HK-2 (cell line): ENCODE data around the gene ATP1A1.

ENCODE experiments used
- DNase-seq: peaks from one replicate; pipeline ENCODE4 v3.0.0-alpha.2; 2018; ENCODE audit not compliant: unreplicated experiment

ATP1A1 gene

DNA sequence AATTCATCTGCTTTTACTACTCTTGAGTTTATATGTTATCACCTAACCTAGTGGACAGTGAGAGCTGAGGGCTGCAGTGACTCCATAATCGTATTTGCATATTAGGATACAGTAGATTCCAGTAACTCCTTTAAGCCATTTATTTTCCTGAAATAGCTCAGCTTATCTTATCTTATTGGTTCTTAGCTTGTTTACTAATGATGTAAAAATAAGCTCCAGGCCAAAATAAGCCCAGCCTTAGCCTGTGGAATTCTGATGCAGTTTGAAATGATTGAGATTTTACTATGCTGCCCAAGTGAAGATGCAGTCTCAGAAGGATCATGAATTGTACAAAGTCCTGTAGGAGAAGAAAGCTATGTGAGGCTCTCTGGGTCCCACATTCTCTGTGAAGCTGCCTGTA is 18.1 kb downstream of the ATP1A1 start:
- no peak for DNase-seq

DNA sequence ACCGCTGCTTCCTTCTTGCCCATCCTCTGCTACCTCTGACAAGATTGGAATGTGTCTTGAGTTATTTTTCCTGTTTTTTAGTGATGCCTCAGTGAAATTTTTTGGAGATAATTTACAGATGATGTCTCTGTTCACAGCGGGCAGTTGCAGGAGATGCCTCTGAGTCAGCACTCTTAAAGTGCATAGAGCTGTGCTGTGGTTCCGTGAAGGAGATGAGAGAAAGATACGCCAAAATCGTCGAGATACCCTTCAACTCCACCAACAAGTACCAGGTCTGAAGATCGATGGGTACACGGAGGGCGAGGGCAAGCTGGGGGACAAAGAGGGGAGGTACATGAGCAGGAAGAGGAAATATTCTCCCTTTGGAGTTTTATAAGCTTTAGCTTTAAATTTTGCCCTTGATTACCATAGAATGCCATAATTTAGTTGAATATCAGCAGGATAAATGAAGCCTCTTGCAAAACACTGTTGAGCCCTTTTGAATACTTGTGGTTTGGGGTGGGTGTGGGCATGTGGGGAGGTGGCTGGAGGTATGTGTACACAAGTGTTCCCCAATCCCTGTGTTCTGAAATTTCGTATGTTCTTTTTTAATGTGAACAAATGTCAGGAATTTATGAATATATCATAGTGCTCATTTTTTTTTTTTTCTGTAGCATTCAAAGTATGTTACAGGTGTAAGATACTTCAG is 19.8 kb downstream of the ATP1A1 start:
- DNase-seq = no peak

DNA sequence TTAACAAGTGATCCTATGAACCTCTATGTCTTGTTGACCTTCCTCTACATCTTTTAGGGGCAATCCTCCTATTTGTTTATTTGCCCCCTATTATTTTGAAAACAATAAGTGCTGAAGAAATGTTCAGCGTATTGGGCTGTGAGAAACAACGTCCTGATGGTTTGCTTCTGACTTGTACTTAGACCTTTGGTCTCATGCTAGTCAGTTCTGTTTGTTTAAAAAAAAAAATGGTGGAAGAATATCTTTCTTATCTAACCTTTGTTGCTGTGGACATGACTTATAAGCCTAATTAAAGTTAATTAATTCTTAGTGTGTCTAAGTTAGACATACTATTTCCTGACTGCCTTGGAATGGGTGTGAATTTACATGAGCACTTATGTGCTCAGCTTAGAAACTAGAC is 20.7 kb downstream of the ATP1A1 start:
- no peak for DNase-seq

DNA sequence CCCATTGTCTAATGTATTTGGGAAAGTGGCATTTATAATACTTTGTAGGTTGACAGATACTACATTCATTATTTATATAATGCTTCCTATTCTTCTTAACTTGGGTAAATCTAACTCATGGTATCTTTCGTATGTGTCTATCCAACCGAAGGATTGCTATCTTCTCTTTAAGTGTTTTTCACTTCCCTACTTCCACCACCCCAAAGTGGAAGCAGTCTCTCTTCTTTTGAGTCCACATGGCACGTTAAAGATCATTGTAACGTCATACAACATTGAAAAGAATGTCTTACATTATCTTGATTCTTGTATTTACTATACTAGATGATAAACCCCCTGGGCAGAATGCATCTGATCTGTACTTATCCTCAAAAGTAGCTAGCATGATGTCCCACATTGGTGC is 21.2 kb downstream of the ATP1A1 start:
- no peak for DNase-seq

DNA sequence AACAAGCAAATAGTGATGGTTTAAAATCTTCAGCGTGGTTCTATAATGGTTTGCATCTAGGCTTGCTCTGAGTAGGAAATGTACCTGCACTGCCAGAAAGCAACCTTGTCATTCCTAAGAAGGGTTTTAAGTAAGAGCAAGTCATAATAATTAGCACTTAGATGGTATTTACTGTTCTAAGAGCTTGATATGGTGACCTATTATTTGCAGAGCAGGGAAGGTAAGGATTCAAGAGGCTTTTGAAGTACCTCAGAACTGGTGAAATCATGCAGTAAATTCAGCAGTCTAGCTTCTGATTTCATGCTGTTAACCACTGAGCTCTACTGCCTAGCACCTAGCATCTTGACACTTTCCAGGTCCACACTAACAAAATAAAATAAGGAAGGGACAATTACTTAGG is 23.7 kb downstream of the ATP1A1 start:
- no peak for DNase-seq

DNA sequence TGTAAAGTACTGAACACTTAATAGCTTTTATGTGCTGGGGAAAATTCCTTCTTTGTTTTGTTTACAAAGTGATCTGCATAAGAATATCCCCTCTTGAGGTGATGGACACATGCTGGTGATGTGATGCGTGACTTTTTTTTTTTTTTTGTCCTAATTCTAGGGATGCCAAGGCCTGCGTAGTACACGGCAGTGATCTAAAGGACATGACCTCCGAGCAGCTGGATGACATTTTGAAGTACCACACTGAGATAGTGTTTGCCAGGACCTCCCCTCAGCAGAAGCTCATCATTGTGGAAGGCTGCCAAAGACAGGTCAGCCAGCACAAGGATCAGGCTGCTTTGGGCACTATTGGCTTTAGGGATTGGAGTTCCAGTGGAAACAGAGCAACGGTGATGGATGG is 24.7 kb downstream of the ATP1A1 start:
- no peak for DNase-seq

DNA sequence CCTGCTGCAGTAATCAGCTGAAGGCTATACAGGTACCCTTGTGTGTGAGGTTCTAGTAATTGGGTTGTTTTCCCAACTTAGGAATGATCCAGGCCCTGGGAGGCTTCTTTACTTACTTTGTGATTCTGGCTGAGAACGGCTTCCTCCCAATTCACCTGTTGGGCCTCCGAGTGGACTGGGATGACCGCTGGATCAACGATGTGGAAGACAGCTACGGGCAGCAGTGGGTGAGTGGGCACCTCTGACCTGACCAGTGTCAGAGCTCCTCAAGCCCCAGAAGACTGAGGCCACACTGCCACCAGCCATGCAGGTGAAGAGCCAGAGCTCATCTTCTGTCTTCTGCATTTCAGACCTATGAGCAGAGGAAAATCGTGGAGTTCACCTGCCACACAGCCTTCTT is 27.7 kb downstream of the ATP1A1 start:
- DNase-seq = no peak

DNA sequence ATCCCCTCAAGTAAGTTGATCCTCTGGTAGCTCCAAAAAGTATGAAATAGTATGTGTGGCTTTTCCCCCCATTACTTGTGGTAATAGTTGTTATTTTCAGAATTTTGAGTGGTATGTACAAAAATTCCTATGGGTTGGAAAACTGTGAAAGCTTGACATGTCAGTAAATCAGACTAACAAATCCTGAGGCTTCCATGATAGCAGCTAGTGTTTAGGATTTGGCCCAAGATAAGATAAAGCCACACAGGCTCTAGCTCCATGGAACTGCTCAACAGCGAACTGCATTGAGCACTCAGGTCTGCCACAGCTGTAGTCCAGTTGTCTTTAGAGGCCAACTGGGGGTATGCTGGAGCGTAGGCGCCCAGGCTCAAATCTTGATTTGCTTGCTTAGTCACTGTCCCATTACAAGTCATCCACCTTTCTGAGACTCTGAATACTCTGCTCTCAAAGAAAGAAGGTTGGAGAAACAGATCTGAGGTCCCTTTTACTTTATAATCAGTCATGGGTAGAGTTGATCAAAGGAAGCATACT is 28.7 kb downstream of the ATP1A1 start:
- DNase-seq = no peak

DNA sequence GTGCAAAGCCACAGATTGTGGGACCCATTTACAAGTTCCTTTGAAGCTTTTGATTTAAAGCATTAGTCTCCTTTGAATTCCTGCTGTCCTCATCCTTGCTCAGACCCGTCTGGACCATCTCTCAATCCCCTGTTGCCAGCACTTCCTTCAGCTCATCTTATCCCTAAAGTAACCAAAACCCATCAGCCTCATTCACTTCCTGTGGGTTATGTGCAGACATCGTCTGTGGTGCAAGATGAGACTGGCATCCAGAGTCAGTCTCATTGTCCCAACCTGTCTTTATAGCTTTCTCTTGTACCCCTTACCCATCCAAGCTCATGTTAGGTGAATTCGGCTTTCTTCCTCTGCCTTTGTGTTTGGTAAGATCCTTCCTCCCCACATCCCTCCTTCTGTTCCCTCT is 29.3 kb downstream of the ATP1A1 start:
- DNase-seq = no peak

DNA sequence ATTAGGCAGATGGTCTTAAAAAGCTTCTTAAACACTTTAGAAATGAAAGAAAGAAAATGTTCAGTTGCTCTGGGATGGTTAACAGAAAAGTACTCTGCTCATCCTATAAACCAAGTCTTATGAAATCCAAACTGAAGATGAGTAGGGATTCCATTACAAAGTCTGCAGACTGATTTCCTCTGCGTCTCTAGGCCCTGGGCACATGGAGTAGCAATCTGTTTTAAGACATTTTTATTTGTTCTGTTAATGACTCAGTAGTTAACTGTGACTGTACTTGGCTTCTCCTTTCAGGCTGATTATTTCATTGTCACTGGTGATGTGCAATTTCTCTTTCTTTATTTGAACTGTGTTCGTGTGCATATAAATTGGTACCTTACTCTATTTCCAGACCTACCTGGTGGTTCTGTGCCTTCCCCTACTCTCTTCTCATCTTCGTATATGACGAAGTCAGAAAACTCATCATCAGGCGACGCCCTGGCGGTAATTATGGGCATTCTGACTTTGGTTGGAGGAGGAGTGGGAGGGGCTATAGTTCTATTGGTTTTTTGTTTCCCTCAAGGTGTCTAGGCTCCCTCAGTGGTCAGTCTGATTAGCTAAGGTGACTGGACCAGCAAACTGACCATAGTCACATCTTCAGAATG is 30.6 kb downstream of the ATP1A1 start:
- DNase-seq = no peak

DNA sequence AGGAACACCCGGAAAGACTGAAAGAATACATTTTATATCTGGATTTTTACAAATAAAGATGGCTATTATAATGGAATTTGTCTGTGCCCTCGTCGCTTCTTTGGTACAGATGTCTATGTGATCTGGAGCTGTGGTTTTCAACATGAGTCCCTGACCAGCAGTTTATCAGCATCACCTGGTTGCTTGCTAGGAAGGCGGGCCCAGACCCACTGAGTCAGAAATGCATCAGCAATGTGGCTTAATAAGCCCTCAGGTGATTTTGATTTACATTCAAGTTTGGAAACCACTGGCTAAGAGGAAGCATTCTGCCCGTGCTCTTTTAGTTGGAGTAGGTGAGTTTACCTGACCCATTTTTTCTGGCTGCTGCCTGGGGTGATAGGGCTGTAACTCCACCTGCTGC is 31.7 kb downstream of the ATP1A1 start:
- DNase-seq = no peak

DNA sequence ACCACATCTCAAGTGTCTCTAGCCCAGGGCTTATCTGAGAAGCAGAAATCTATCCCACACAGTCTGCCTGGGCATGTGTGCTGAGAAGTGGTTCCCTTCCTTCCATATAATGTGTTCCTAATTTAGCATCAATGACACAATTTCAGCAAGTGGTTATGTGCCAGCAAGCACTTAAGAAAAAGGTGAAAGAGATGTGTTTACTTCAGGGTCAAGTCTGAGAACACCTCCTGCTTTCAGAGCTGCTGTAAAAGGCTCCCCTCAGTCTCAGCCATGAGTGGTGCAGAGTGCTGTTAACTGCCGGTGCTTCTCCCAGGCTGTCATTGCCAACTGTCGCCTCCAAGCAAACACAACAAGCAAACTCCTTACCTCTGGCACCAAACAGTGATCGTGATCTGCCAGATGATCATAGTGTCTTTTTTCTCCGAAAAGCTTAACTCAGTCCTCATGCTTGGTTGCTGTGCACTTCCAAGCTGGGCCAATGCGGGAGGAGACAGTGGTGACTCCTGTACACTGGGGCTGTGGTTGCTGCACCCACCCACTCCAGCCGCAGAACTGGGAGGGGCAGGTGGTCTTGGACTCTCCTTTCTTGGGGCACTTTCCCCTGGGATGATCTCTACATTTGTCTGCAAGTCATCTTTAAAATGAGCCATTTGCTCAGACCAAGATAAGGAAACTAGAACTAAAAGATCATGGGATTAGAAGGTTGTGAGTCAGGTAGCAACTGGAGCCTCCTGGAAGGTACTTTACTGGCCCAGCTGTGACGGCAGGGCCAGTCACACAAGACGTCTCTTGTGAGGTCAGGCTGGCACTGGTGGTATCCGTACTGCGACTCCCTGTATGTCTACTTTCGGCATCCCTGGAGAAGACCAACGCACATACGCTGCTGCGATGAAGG is 32.4 kb downstream of the ATP1A1 start:
- DNase-seq = no peak

DNA sequence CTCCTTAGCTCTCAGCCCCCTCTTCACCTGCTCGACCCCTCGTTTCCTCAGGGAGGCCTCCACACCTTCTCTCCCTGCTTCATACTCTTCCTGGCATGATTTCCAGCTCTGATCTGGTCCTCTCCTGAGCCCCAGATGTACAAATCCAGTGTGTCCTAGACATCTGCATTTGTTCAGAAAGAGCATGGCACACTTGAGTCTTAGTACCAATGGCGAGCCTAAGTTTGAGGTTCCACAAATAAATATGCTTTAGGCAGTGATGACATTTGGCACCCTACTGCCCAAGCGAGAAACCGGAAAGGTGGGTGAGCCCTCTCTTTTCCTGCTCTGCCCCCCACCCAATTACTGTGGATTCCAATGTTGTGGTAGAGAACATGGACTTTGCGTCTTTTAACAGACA is 34.0 kb downstream of the ATP1A1 start:
- no peak for DNase-seq

DNA sequence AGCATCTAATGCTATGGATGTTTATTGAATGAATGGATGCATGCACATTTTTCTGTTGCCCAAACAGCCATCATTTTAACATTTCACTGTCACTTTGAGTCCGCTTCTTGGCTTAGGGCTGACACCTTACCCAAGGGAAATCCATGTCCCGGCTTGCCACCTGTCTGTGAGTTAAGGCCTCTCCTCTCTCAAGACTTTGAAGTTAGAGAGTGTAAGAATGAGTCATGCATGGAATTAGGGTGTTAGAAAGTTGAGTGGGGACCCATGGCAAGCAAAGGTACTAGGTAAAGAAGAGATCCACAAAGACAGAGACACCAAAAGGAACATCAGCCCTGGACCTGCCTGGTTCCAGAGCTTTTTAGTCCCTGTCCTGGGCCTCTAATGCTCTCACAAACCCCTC is 35.1 kb downstream of the ATP1A1 start:
- no peak for DNase-seq

DNA sequence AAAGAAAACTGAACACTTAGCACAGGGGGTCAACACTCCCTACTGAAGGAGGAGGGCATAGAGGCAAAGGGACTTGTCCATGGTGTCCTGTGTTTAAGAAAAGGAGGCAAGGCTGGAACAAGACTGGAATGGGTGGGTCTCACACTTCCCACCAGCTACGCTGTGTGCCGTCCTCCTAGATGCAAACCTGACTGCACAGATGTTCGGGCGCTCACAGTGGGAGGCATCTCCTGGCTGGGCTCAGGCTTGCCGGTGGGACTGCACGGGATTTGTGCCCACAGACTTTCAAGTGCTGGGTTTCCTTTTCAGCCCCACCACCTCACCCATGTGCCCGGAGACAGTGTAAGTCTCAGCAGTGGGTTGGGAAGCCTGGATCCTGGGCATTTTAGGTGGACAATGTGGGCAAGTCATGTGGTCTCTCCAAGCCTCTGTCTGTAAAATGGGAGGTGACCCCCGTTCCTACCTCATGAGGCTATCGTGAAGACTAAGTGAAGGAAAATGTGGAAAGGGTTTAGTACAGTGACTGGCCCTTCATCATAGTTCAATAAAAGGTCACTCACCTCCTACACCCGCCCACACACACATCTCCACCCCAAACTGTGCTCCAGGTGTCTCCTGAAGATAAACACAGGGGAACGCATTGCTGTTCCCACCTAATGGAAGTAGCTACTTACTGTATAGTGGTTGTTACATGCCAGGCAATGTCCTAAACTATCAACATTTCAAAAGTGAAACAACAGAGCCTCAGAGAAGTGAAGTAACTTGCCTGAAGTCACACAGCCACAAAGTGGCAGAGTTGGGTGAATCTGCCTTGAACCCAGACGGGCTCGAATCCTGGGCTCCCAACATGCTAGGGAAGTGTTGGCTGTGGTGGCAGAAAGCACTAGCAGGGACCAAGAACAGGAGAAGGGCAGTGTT is 36.0 kb downstream of the ATP1A1 start:
- DNase-seq = no peak

DNA sequence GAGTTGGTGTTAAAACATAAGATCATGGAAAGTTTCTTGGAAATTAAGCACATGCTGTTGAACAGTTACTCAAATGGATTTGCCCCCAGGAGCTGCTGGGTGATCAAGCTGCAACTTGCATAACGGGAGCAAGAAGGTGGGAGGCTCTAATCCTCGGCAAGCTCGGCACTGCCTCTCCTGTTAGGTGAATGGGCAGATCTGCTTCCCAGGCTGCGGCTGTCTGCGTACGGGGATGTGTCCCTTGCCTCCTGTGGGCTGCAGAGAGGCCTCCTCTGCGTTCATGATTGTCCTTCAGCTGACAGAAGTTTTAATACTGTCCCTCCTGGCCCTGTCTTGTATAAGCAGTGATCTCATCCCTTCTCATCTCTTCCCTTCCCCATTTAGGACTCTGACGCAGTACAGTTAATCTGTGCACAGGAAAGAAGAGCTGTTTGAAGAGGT is 36.7 kb downstream of the ATP1A1 start:
- no peak for DNase-seq

DNA sequence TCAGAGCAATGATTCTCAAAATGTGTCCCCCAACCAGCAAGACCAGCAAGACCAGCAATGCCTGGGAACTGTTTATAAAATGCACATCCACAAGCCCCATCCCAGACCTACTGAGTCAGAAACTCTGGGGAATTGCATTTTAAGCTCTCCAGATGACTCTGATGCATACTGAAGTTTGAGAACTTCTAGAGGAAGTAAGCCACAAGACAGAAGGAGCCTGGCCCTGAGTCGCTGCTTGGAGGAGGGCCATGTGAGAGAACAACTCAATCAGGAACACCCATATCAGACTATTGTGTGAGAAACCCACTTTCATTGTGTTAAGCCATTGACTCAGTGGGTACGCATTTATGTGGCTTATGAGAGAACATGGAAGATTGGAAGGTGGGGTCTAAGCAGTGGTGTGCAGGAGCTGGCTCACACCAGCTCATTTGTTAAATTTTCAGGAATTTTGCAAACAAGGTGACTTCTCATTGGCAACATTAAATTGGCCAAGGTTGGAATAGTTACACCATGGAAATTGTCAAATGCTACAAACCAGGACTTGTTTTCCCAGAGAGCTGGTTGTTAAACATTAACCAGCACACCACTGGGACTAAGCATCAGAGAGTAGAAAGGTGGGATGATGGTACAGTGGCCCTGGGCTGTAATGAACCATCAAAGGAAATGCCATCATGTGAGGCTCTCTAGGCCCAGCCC is 38.9 kb downstream of the ATP1A1 start:
- no peak for DNase-seq

DNA sequence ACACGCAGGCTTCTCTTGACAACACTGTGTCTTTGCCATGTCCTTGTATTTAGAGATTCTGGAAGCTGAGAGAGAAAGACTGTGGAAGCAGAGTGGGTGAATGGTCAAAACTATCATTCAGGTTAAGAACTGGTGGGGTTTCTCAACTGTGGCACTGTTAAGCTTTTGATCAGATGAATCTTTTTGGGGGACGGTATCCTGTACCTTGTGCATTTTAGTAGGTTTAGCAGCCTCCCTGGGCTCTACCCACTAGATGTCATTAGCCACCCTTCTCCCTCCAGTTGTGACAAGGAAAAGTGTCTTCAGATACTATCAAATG is 39.4 kb downstream of the ATP1A1 start:
- DNase-seq = no peak

DNA sequence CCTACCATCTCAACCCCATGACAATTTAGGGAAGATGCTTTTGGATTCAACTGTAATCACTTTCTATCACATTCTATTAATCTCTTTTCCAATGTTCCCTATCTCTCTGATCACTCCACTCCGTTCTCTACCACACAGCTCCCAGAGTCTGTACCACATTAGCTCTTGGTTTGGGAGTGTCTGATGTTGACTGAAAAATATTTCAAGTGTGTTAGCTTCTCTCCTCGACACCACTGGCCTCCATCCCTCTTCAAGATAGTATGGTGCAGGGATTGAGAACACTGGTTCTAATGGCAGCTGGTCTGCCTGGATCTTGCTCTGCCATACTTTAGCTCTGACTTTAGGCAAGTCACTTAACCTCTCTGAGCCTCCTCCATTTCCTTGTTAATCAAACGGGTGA is 39.9 kb downstream of the ATP1A1 start:
- no peak for DNase-seq

DNA sequence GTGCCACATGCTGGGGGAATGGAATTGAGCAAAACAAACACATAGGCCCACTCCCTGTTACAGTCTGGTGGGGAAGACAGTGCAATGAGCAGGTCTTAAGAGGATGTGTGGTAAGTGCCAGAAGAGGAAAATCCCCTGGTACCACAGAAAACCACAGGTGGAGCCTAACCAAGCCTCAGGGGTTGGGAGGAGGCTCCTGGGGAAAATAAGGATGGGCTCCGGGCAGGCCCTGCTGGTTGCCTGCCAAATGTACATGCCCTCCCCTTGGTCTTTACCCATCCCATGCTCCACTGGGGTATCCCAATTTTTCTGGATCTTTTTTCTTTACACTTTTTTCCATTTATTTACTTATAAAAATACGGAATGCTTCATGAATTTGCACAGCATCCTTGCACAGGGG is 40.4 kb downstream of the ATP1A1 start:
- no peak for DNase-seq

DNA sequence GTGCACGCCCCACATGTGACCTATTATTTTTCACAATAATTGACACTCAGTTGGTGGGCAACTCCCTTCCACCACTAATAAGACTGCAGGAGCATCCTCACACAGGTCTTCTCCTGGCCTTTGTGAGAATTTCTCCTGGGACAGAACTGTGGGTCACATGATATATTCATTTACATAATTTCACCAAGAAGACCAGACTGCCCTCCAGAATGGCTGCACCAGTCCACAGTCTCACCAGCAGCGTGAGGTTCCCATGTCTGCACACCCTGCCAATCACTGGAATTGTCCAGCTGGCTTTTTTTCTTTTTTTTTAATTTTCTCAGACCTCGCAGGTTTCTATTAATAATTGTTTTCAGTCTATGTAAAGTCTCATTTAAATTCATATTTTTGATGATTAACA is 41.3 kb downstream of the ATP1A1 start:
- DNase-seq = no peak
